ENCODE data around the gene COL26A1.

DNA sequence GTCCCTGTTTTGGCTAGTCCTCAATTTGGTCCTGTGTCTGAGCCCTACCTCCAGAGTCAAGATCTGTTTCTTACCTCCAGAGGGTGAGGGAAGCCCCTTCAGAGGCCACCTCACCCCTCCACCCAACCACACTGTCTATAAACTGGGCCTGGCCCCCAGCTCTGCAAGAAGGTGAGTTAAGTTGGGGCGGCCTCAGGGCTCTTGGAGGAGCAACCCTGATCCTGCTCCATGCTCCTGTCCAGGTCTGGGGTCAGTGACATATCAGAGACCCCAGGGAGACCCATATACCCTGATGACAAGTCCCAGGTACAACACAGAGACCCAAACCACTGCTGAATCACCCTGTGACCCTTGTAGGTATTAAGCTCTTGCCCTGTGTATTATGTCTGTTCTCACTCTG is 196.9 kb downstream of the COL26A1 start:
- TF ChIP-seq CTCF (IDR thresholded peaks at IDR 0.05) (no peak), POLR2AphosphoS5 (IDR thresholded peaks at IDR 0.05) (no peak), POLR2A (IDR thresholded peaks at IDR 0.05) (no peak), EP300 (IDR thresholded peaks at IDR 0.05) (no peak)
